HG03066 (cell line): Measurements from ENCODE around the gene COX6A1.

Experiments used
- ATAC-seq: cut with Tn5 transposase; IDR thresholded peaks from one replicate; pipeline ENCODE4 v1.9.1; 2021; ENCODE audit warnings: low read depth; ENCODE audit not compliant: unreplicated experiment

COX6A1 gene

GRCh38 chr12:120437735-120438494 is at the start of gene COX6A1:
TSS of gene COX6A1 (plus strand) at chr12:120438113. CDS start at chr12:120438127, 14 bp downstream.
- ATAC-seq = peak; percentile 94

GRCh38 chr12:120388691-120389481 is 49.0 kb upstream of the COX6A1 start:
- ATAC-seq = no peak

DNA sequence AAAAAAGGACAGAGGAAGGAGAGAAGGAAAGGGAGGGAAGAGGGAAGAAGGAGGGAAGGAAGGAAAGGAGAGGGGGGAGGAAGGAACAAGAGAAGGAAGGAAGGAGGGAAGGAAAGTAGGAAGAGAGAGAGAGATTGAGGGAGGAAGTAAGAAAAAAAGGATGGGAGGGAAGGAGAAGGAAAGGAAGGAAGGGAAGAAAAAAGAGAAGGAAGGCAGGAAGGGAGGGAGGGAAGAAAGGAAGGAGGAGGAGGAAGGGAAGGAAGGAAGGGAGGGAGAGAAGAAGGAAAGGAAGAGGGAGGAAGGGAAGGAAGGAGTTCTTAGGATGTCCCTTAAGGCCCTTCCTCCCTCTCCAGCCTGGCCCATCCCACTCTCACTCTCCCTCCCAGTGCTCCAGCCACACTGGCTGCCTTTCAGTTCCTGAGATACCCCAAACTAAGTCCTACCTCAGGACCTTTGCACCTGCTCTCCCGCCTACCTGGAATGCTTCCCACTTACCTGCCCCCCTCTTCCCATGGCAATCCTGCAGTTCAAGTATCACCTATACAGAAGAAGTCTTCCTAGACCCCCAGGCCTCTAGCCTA is 47.3 kb upstream of the COX6A1 start:
- no peak for ATAC-seq

GRCh38 chr12:120394483-120395367 is 43.2 kb upstream of the COX6A1 start:
- no peak for ATAC-seq

DNA sequence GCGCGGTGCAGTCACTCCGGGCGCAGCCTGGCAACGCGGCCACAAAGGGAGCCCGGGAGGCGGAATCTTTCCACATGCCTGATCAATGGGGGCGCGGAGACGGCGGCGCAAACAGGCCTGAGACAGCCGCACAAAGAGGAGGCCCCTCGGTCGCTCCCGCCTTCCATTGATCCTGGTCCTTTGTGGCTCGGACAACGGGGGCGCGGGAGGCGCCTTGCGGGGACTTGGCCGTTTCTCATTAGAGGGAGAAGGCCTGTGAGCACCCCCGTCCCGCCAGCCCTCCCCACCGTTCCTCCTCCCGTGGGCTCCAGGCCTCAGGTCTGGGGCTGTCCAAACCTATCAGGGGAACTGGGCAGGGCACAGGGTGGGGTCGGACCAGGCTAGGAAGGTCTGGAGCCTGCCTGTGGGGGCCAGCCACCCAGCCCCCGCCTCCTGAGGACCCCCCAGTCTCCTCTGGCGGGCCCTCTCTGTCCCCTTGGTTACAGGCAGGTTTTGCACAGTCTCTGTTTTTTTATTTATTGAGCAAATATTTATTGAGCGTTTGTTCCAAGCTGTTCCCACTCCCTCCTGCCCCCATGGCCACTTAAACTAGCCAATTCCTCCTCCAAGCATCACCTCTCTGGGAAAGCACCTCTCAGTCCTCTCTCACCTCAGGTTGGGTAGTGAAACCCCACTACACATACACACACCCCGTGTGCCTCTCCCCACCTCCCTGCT is 39.9 kb upstream of the COX6A1 start:
- ATAC-seq = no peak

DNA sequence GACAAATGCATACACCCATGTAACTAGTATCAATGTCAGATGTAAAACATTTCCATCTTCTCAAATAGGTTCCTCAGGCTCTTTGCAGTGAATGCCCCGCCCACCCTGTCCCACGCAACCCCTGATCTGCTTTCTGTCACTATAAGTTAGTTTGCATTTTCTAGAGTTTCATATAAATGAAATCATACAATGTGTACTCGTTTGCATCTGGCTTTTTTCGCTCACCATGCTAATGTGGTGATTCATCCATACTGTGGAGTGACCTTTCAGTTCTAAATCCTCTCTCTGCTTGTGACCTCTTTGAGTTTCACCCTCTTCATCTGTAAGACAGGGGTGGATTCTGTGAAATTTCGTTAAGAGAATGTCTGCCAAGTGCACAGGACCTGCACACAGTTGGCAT is 38.4 kb upstream of the COX6A1 start:
- no peak for ATAC-seq

DNA sequence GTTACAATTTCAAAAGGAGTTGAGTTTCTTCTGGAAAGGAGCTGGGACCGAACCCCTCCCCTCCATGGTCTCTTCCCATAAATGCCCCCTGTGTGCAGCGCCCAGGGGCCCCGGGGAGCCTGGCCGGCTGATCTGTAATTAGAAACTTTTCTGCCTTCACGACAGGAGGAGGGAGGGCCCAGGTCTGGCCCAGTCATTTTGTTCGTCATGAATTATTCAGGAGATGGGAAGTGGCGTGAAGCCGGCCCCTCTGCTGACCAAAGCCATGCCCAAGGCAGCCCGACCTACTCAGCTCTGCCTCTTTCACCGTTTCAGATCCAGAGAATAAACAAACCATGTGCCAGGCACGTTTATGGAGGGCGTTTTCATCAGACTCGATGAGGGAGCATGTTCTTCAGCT is 35.7 kb upstream of the COX6A1 start:
- ATAC-seq = no peak

- ATAC-seq = no peak
Observed at GRCh38 chr12:120403869-120404268, 34.0 kb upstream of the COX6A1 start.

DNA sequence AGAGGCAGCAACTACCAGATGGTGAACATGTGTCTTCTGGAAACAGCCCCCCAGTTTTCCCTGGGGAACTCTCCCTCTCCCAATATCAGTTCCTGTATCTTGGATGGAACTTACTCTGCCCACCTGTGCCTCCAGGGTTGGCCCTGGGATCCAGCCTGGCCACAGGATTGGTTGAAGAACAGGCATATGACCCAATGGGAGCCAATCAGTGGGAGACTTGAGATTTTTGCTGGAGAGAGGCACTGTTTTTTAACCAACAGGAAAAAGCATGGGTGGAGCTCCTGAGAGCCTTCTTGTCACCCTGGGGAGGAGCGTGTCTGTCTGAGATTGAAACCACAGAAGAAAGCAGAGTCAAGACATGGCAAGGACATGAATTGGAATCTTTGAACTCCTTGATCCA is 33.6 kb upstream of the COX6A1 start:
- ATAC-seq = no peak

- no peak for ATAC-seq
Observed at GRCh38 chr12:120406069-120406468, 31.8 kb upstream of the COX6A1 start.

DNA sequence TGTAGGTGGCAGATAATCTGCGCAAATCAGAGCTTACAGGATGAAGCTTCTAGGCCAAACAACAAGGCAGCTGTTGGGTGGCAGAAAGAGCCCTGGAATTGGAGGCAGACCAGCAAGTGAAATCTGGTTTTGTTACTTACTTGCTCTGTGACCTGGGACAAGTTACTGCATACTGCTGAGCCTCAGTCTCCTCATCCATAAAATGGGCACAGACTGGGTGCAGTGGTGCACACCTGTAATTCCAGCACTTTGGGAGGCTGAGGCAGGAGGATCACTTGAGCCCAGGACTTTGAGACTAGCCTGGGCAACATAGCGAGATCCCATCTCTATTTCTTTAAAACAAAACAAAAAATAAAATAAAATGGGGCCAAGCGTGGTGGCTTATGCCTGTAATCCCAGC is 31.4 kb upstream of the COX6A1 start:
- no peak for ATAC-seq

GRCh38 chr12:120408771-120409170 is 29.1 kb upstream of the COX6A1 start:
- no peak for ATAC-seq

DNA sequence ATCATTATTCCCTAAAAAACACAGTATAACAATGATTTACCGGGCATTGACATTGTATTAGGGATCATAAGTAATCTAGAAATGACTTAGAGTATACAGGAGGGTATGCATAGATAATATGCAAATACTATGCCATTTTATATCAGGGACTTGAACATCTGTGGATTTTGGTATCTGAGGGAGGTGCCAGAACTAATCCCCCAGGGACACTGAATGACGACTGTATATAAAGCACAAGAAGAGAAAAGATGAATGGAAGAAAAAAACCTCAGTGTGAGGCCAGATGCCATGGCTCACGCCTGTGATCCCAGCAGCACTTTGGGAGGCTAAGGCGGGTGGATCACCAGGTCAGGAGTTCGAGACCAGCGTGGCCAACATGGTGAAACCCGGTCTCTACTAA is 25.5 kb upstream of the COX6A1 start:
- ATAC-seq = no peak

- ATAC-seq = no peak
Observed at GRCh38 chr12:120413901-120414695, 23.8 kb upstream of the COX6A1 start.

DNA sequence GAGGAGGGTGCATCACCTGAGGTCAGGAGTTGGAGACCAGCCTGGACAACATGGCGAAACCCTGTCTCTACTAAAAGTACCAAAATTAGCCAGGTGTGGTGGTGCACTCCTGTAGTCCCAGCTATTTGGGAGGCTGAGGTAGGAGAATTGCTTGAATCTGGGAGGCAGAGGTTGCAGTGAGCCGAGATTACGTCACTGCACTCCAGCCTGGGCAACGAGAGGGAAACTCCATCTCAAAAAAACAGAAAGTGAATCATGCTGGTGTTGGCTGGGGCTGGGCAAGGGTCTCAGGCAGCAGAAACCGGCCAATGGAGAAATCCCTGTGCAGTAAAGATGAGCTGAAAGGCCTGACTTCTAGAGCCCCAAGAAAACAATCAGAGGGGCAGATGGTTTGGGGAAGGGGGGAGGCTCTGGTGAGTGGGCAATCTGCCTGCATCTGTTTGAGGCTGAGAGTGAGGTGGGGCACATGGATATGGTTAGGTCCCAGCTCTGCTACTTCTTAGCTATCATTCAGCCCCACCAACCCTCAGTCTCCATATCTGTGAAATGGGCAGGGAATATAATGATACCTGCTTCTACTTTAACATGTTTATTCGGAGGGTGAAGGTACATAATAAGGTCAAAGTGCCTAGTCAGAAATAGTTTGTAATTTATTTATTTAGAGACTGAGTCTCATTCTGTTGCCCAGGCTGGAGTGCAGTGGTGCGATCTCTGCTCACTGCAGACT is 21.3 kb upstream of the COX6A1 start:
- no peak for ATAC-seq

DNA sequence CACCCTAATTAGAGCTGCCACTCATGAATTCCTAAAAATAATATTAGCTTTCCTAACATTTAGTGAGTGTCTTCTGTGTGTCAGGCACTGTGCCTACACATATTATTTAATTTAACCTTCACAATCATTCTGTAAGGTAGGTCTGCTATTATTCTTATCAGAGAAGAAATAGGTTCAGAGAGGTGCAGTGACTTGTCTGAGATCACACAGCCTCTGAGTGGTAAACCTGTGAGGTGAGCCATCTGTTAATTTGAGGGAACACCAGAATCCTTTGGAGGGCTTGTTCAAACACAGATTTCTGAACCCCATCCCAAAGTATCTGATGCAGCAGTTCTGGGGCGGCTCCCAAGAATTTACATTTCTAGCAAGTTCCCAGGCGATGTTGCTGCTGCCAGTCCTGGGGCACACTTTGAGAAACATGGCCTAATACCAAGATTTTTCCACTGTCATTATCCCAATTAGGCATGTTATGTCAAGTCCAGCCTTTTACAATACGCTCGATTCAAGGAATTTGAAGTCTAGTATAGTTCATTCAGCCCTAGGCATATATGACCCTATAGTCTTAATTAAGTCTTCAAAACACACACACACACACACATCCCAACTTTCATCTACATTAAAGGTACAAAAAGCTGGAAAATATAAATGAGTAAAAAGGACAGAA is 19.9 kb upstream of the COX6A1 start:
- ATAC-seq = no peak

GRCh38 chr12:120421701-120422100 is 16.2 kb upstream of the COX6A1 start:
- no peak for ATAC-seq

DNA sequence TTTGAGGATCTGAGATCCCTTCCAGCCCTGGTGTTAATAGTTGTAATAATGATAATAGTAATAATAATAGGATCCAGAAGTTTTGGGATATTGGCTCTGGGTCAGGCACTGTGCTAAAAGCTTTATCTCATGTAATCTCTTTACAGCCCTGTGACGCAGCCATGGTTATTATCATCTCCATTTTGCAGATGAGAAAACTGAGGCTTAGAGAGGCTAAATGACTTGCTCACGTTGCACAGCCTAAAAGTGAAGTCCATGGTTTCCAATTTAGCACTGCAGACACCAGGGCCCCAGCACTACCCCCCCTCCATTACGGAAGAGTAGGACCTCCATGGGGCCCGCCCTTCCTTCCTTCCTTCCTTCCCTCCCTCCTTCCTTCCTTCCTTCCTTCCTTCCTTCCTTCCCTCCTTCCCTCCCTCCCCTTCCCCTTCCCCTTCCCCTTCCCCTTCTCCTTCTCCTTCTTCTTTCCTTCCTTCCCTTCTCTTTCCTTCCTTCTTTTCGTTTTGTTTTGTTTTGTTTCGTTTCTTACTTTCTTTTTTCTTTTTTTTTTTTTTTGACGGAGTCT is 14.9 kb upstream of the COX6A1 start:
- no peak for ATAC-seq
